Skin of body (tissue), 2 donors: ENCODE results near the gene UROS. TPM values are rescaled to one million over a fixed set of nuclear protein-coding genes. Genes with fewer than 3 reads are reported as not detected.

Experiments used
- DNase-seq: peaks from one replicate; lab custom pipeline; 2025; lab: John Stamatoyannopoulos, UW
- total RNA-seq: library from RNA; depleted of rRNA; stranded (reverse); fragments of >200 nt; gene quantifications from one replicate; pipeline ENCODE4 v1.2.3, GENCODE V29; 2014

Gene UROS
- total RNA-seq, 1 donor from 2014 or later: 28.8 TPM

DNA sequence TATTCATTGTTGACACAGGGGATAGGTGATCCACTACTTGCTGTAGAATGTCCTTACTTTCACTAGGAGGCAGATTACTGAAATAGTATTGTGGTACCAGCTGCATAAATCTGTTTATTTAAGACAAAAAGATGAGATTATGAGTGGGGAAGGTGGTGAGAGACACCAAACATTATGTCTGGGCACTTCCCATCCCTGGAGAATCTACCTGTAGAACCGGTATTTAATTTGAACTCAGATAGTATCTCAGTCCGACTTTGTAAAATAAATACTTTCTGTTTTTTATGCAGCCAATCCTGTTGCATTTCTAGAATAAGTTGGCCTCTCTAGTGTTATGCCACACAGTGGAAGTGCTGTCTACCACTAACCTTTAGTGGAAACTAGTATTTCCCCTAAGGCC lies 13.7 kb upstream of the UROS start:
- no peak for DNase-seq

DNA sequence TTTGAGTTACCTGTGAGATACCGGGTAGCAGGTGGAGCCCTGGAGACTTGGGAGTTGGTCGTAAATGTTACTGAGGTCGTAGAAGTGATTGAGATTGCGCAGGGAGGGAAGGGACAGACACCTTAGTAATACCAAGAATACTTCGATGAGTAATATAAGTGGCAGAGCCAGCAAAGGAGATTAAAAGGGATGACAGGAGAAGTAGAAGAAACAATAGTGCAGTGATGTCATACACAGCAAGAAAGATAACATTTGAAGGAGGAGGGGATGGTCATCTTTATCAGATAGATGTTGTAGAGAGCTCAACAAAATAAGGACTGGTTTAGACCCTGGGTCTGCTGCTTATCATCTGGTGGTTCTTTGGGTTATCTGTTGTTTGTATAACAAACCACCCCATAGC lies 5.3 kb upstream of the UROS start:
- no peak for DNase-seq

DNA sequence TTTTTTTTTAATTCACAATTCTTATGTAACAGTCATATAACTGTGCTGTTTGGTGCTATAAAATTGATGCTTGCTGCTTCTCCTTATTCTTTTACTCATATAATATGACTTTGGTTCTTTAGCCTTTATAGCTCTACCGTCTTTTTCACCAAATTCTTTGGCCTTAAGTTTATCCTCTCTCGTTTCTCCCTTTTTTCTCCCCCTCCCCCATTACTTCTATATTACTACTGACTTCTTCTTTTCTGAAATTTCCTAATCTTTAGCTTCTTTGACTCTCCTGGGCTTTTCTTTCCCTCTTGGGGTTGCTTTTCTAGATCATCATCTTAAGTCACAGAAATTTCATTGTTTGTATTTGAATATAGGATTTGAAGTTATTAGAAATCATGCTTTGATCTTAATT lies 4.1 kb upstream of the UROS start:
- no peak for DNase-seq

DNA sequence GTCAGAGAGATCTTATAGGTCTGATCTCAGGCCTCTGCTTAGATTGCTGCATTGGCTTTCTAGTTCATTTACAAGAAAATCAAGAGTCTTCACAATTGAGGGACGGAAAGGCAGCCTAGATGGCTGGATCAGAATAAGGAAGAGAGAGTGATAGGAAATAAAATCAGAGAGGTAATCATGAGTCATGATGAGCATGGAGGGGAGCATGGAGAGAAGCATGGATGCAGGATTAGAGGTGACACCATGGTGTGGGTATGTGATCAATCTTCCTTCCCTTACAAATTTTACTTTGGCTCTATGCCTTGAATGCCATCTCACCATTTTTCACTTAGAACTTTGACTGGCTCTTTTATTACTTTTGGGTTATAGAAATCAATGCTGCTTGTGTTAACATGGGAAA lies 1.7 kb upstream of the UROS start:
- no peak for DNase-seq

DNA sequence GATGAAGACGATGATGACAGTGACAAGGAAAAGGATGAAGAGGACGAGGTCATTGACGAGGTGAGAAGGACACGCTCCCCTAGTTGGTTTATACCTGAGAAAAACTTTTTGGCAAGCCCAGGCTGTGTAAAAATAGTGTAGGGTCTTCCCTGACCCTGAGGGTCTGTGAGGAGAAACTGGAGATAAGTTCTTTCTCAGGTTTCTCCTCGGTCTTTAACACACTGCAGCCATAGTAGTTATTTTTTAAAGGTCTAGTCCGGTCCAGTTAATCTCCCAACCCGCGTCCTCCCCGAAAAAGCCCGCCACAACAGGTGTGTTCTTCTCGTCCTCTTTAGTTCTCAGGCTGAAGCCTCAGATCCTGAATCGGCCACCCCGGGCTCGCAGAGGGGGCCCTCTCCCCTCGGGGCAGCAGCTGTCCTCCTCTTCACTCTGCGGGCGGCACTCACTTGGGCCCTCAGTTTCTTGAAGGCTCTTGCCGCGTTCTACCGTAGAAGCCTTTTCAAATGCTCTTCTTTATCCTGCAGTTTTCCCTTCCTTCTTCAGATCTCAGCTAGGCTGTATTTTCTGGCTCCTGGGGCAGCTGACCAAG lies 699 bp upstream of the UROS start:
- DNase-seq: no peak

DNA sequence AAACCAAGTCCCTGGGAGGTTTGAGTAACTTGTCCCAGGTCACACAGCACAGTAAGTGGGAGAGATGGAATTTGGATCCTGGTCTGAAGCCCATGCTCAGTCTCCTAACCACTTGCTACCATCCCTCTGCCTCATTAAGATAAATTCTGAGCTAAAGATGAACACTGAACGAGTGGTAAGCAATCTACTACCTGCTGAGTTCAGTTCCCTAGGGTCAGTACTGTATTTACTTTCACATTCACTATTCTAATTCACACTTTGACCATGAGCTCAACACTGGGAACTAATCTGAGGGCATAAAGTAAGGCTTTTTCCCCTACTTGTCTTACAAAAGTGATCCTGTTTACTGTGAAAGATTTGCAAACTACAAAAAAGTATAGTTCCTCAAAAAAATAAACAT lies 2.4 kb downstream of the UROS start:
- DNase-seq: no peak

DNA sequence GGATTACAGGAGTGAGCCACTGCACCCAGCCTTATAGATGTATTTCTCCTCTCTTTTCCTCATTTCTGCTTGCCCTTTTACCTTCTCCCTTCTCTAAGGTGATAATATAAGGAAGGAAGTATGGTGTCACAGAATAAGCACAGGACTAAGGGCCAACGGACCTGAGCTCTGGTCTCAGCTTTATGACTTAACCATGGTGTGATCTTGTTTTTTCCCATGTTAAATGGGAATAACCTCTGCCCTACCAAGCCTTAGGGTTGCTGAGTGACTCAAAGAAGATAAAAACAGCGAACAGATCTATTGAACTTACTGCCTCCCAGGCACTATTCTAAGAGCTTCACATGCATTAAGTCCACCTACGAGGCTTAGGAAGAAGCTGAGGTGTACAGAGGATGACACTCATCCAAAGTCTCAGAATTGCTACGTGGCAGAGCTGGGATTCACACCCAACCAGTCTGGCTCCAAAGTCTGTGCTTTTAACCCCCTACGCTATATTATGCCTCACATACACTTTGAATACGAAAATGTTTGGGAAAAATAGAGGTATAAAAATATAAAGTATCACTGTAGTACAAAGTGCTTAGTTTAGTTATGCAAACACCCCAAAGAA lies 5.6 kb downstream of the UROS start:
- DNase-seq: no peak

DNA sequence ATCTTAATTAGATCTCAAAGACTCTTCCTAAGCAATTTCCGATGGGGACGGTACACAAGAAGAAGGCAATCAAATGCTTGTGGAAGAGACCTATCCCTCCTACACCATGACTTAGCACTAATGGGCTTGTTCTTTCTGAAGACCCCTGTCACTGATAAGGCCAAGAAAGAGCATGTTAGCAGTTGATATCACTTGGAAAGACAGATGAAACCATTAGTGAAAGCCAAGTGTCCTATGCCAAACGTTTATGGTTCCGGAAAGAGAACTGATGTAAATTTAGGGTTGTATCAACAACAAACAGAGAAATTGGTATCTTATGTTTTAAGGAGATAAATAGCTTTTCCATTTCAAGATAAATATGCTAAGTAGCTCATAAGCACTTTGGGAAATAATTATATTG lies 6.5 kb downstream of the UROS start:
- DNase-seq: no peak

DNA sequence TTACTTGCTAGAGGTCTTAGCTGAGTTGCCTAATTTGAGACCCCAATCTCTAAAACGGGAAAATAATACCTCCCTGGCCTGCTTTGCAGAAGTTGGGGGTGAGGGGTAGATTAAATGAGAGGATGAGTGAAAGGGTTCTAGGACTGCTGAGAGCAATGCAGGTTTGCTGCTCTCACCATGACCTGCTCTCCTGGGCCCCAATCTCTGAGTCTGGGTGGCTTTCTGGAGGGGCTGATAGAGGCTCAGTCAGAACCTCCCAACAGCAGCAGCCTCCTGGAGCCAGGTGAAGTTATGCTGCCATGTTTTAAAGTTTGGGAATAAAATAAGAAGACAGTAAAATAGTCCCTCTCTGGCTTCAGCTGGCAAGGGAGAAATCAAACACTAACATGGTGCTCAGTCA lies 7.3 kb downstream of the UROS start:
- DNase-seq: no peak

DNA sequence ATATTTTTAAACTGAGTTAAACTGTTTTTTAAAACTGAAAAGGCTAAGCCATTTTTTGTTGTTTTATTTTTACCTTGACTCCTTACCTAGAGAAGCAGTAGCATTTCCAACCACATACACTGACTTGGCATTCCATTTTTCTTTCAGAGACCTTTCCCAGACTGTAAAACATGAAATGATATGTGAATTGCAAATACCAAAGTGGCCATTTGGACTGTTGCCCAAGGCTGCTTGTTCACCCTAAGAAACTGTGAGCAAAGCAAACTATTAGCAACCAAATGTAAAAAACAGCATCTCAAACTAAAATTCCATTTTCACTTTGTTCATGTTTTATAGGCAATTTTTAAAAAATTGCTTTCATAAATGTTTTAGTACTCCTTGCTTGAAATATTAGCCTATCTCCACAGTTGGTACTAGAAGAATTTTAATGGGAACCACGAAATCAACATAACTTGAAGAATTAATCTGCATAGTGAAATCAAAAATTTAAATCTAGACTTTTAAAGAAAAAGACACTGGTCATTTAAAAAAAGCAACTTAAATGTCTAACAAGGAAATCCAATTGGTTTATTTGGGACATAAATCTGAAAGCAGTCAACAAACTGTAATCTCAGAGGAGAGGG lies 10.8 kb downstream of the UROS start:
- no peak for DNase-seq

DNA sequence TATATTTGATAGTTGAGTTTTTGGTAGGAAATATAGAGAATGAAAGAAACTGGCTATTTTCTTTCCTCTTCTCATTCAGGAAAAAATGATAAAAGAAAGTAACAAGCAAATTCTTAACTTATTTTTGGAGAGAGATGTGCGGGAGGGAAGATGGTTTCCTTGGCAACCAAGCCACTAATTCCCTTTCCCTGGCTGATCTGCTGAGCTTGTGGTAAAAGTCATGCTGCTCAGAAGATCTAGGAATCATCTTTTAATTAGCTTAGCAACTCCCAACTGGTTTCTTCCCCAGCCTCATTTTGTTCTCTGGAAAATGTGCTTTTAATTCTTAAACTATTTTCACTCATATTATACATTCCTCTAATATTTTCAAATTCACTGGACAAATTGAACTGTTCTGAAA lies 11.8 kb downstream of the UROS start:
- peak; percentile 64 for DNase-seq

DNA sequence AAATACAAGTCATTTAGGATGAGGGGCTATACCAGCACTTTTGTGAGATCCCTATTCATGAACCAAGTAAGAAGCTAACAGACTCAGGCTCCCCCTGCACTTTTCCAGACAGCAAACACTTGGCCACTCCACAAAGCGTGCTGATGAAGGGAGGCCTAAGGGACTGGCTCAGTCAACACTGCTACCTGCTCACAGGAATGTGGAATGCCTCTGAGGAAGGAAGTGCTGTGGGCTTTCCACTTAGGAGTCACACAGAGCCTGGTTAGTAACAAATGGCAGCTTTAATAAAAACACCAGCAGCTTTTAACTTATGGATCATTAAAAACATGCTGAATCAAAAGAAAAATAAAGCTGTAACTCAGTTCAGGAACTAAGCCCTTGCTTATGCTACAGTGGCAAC lies 15.0 kb downstream of the UROS start:
- no peak for DNase-seq

DNA sequence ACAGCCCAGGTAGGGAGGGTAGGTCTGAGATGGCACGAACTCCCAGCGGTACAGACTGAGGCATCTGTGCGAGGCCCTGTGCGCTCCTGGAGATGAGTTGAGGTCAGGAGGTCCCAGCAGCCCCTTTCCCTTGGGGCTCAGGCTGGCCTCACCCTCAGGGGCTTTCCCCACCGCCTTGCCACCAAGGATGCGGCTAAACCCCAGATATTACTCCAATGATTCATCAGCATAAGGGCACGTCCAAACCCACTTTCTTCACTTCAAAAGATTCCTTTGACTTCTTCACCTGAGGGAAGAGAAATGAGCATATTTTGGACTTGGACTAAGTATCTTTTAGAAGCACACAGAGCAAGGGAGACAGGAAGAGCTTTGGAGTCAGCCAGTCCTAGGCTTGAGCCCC lies 20.3 kb downstream of the UROS start:
- no peak for DNase-seq

DNA sequence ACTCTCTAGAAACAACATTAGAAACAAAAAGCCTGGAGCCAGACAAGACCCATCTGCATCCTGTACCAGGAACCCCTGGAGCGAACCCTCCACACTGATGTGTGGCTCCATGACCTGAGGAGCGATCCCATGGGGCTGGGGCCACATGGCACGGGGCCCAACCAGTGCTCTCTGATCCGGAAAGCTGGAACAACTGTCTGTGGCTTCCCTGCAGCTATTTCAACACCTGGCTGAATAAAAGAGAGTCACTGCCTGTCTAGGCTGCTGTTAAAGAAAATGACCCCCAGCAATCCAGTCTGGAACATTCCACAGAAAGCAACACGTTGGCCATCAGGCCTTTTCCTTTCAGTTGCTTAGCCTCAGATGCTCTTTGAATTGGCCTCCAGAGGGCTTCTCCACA lies 20.9 kb downstream of the UROS start:
- DNase-seq: no peak

DNA sequence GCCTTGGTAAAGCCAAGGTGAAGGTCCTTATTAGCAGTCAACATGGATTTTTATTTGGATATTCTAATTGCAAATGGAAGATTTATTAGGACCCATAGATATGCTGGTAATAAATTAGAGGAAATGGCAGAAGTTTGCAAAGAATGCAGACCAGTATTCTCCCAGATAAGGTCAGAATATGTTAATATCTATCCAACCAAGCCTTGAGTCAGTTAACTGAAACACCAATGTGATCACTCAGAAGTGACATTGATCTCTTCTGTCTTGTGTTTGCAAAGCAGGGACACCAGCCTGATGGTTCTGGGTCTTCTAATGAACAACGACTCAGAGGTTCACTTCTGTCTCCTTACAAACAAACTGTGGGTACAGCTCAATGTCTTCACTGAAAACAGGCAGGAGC lies 21.5 kb downstream of the UROS start:
- DNase-seq: no peak

DNA sequence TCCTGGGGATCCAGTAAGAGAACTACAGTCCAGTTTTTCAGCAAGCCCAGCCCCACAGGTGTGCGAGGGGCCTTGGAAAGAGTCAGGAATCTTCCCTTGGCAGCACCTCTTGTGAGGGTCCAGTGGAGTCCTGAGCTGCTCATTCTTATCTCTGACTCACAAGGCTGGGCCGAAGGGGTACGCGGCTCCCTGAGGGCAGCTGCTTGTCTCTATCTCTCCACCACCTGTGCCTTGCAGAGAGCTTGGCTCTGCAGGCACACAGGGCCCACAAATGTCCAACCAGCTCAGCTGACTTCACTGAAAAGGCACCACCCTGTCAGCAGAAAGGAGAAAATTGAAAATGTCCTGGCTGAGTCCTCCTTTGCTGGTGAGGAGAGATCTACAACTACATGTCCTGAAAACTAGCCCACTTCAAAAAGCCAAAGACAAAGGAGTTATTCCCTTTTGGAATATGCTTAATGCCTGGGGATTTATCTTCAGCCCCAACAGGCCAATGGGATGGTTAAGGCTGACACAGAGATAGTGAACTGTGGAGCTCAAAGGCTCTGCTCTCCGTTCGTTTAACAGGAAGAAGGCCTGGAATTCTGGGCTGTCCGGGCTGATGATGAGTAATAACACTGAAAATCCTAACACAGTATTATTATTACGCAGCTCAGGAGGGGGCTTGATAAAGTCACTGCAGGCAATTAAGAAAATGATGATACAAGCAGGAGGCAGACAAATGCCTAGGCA lies 23.4 kb downstream of the UROS start:
- no peak for DNase-seq

DNA sequence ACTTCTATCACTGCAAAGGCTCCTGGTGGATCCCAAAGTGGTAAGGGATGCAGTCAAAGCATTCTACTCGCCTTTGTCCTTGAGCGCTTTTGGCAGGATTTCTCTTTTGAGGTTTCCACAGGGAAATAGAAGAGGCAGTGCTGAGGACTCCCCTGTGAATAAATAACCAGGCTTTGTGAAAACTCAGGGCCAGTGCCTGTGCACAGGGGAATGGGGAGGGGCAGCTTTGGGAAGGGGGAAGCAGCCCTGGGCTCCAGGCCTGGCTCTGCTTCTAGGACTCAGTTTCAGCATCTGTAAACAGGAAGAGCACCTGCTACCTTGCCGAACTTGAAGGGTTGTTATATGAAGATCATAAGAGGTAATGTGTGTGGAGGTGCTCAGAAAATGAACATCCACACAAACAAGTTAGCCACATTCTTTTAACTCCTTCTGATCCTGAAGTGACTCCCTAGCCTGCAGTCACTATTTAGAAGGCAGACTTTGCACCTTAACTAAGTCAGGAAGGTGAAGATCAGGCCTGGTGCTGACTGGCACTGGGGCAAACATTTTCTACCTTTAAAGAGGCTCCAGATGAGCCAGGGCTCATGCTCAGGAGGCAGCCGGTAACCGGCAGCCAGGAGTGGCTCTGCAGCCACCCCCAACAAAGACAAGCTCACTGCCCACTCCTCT lies 24.9 kb downstream of the UROS start:
- no peak for DNase-seq

DNA sequence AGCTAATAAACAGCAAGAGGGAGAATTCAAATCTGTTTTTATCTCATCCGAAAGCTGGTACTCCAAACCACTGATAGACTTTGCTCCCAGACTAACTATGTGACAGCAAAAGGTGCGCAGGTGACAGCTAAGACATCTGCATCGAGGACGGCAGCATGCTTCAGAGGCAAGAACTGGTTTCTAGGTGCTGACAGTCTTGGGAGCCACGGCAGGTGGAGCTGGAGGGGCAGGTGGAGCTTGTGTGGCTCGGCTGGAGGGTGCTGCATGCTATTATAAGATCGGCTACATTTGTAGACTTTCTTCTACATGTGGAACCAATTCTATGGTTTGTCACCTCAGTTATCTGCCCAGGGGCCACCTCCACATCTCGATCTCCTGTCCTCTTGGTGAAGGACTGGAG lies 25.6 kb downstream of the UROS start:
- no peak for DNase-seq

DNA sequence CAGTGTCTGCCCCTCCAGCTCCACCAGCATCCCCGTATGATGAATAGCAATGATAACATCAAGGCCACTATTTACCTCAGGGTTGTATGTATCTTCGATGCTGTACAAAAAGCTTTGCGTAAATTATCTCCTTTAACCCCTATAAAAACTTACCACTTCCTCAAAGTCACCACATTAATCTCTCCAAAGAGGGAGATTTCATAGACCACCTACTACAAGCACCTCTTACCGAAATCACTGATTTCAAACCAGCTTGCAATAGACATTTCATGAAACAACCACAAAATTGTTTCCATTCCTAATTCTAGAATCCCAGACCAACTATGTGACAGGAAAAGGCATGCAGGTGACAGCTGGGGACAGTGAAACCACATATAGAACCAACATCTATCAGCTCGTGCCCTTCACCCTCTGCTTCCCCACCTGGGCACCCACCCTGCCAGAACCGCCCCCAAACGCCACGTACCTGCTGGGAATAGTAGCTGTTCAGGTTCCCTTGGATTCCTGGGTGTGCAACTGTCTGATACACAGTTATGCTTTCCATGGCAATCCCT lies 27.3 kb downstream of the UROS start:
- DNase-seq: no peak

DNA sequence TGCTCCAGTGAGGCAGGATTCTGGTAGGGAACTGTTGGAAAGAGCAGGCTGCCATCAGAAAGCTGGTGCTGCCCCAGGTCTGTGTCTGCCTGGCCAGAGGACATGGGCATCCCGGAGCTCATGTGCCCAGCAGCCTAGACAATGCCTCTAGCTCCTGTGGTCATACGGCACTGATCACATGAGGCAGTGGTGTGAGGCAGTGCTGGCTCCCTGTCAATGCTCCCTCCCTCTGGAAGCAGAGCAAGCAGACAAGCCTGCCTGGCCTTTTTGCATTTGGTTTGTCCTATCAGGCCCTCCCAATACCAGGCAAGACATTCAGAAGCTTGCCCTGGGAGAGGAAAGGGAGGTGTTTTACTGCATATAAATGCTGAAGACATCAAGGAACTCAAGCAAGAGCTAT lies 27.9 kb downstream of the UROS start:
- DNase-seq: no peak

DNA sequence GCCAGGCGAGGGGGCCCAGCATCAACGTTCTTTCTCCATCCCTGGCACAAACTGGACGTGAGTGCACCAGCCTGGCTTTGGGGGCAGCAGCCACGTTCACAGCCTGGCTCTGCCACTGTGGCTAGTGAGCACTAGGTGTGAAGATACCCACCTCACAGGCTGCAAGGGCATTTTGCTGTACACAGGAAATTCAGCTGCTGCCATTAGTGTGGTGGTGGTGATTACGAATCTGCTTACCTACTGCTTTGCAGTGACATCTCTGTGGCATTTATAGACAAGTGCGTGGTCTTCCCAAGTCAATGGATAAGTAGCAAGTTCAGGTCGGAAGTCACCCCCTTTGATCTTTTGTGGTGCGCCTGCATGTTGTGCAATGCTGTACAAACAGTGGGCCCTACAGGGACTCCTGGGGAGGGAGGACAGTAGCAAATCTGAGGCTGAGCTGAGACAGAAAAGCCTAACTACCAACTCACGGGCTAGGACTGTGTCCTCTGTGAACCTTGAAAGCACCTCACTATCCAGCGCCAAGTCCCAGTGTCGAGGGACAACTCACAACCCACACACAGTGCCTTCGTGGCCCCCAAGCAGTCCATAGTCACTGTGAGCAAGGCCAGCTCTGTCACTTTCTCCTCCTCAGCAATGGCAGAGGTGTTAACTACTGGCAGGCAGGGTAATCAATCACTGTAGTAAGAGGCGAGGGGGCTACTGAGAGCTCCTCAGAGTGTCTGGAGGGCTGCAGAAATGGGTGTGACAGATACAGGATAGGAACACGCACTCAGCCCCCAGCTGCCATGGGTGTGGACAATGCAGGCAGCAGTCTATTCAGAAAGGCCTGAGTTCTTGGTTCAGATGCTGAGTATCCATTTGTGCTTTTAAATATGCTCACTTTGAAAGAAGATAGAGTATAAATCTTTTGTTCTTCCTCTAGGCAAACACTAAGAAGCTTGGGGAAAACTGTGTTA lies 30.4 kb downstream of the UROS start:
- no peak for DNase-seq
